GM12878 (cell line): ENCODE measurements around the gene TNF. TPM values are rescaled to one million over a fixed set of nuclear protein-coding genes. Genes with fewer than 3 reads are reported as not detected.
A peak's percentile ranks its signal among the peaks of the same experiment; 100 is the strongest.

Experiments
- ASH2L ChIP-seq: fragments of 300-600, 200-600 bp; sonication (generic); IDR thresholded peaks from 2 replicates; pipeline ENCODE4 v1.6.1; 2017; ENCODE audit warnings: low read depth, mild to moderate bottlenecking, borderline replicate concordance
- BMI1 ChIP-seq: fragments of 450-650 bp; IDR thresholded peaks from 2 replicates; pipeline ENCODE4 v1.6.1; 2016; ENCODE audit warnings: mild to moderate bottlenecking, moderate library complexity, borderline replicate concordance
- BRCA1 ChIP-seq: IDR thresholded peaks from 2 replicates; pipeline ENCODE4 v1.6.1; 2011; ENCODE audit warnings: low read depth, low read length, improper control_type of control experiment
- CHD4 ChIP-seq: fragments of 200-600 bp; sonication (generic); IDR thresholded peaks from 2 replicates; pipeline ENCODE4 v1.6.1; 2016; ENCODE audit warnings: mild to moderate bottlenecking
- ESRRA ChIP-seq: IDR thresholded peaks from 2 replicates; pipeline ENCODE4 v1.6.1; 2012; ENCODE audit warnings: mild to moderate bottlenecking, low read length, improper control_type of control experiment
- EZH2 ChIP-seq: IDR thresholded peaks from 2 replicates; pipeline ENCODE4 v1.6.1; 2012; ENCODE audit warnings: low read depth, mild to moderate bottlenecking, control low read depth, inconsistent platforms, low read length, borderline replicate concordance; ENCODE audit not compliant: control insufficient read depth
- IKZF1 ChIP-seq: fragments of 450-650 bp; conservative IDR thresholded peaks from 2 replicates; pipeline ENCODE4 v1.6.1; 2017; ENCODE audit warnings: antibody characterized with exemption, mild to moderate bottlenecking
- KLF5 ChIP-seq: fragments of 450-650 bp; IDR thresholded peaks from 2 replicates; pipeline ENCODE4 v1.6.1; 2014; ENCODE audit warnings: mild to moderate bottlenecking; ENCODE audit not compliant: partially characterized antibody
- MYC ChIP-seq: IDR thresholded peaks from 2 replicates; pipeline ENCODE4 v1.6.1; 2011; ENCODE audit warnings: mild to moderate bottlenecking, low read length, moderate library complexity, inconsistent platforms; ENCODE audit not compliant: insufficient read depth, insufficient replicate concordance, insufficient read length, severe bottlenecking
- POLR2A ChIP-seq: IDR thresholded peaks from 2 replicates; pipeline ENCODE4 v1.6.1; 2011; ENCODE audit warnings: low read depth, mild to moderate bottlenecking, low read length
- POU2F2 ChIP-seq: IDR thresholded peaks from 3 replicates; pipeline ENCODE4 v1.6.1; 2011; ENCODE audit warnings: low read depth, mild to moderate bottlenecking, low read length, borderline replicate concordance
- RBBP5 ChIP-seq: fragments of 200-600 bp; sonication (generic); conservative IDR thresholded peaks from 2 replicates; pipeline ENCODE4 v1.6.1; 2016
- RCOR1 ChIP-seq: conservative IDR thresholded peaks from 2 replicates; pipeline ENCODE4 v1.6.1; 2012; ENCODE audit warnings: low read depth, low read length, improper control_type of control experiment
- SPI1 ChIP-seq: IDR thresholded peaks from 2 replicates; pipeline ENCODE4 v1.6.1; 2011; ENCODE audit warnings: low read depth, mild to moderate bottlenecking, low read length, moderate library complexity, borderline replicate concordance; ENCODE audit not compliant: insufficient read depth
- SREBF1 ChIP-seq: IDR thresholded peaks from 2 replicates; pipeline ENCODE4 v1.6.1; 2012; ENCODE audit warnings: mild to moderate bottlenecking, low read length
- SRF ChIP-seq, 2 experiments: IDR thresholded peaks; 2 replicates each; pipeline ENCODE4 v1.6.1; 2011; ENCODE audit warnings: low read depth in 2 of 2, low read length in 2 of 2, mild to moderate bottlenecking in 1 of 2, moderate library complexity in 1 of 2
- STAT1 ChIP-seq: fragments of 450-650 bp; conservative IDR thresholded peaks from 2 replicates; pipeline ENCODE4 v1.6.1; 2014; ENCODE audit warnings: antibody characterized with exemption, mild to moderate bottlenecking
- YY1 ChIP-seq: IDR thresholded peaks from 2 replicates; pipeline ENCODE4 v1.6.1; 2011; ENCODE audit warnings: low read depth, mild to moderate bottlenecking, low read length
- ZNF207 ChIP-seq: fragments of 450-650 bp; IDR thresholded peaks from 2 replicates; pipeline ENCODE4 v1.6.1; 2014; ENCODE audit warnings: antibody characterized with exemption, mild to moderate bottlenecking, borderline replicate concordance
- polyA plus RNA-seq, 11 experiments: library from polyadenylated mRNA; depleted of rRNA in 4 of 11; unstranded in 6 of 11; stranded (reverse) in 5 of 11; fragments of >200 nt; fragmentation: Nextera tagmentation in 4 of 11; fragmentation: Illumina TruSeq in 1 of 11; extraction: Ambion mirVana in 4 of 11; extraction: Trizol in 1 of 11; gene quantifications; 1 replicate in 1 of 11; 2 replicates in 10 of 11; pipeline versions ENCODE4 v1.2.1 to v1.2.3, GENCODE V29; 2011 to 2016; ENCODE audit warnings: inconsistent platforms in 2 of 11, missing spikeins in 2 of 11, low read depth in 1 of 11
- total RNA-seq, 4 experiments: library from RNA; depleted of rRNA in 3 of 4; stranded (reverse); fragments of >200 nt in 3 of 4; fragmentation: Illumina TruSeq in 1 of 4; extraction: Trizol in 1 of 4; gene quantifications; 2 replicates each; pipeline versions ENCODE4 v1.2.1 to v1.2.3, GENCODE V29; 2013 to 2021
- TF ChIP-seq, protein P1 (sequence below), 3 experiments: IDR thresholded peaks in 2 of 3; conservative IDR thresholded peaks in 1 of 3; 2 replicates each; pipeline ENCODE4 v1.5.1; 2011; ENCODE audit warnings: low read depth in 3 of 3, low read length in 3 of 3, mild to moderate bottlenecking in 3 of 3, control low read depth in 2 of 3, moderate library complexity in 2 of 3, inconsistent platforms in 1 of 3, mixed read lengths in 1 of 3; ENCODE audit not compliant: control insufficient read depth in 2 of 3, insufficient read depth in 1 of 3; ENCODE audit errors: extremely low read depth in 1 of 3
- TF ChIP-seq, protein P2 (sequence below): IDR thresholded peaks from 2 replicates; pipeline ENCODE4 v1.6.1; 2012; ENCODE audit warnings: low read depth, low read length, improper control_type of control experiment

The TNF gene
- total and polyA plus RNA-seq, 10 of the 15 experiments (the other 5 are each of a cell fraction or from before 2014, with no cell fraction given): 18.0 to 94.8 (median 61.9) TPM

DNA sequence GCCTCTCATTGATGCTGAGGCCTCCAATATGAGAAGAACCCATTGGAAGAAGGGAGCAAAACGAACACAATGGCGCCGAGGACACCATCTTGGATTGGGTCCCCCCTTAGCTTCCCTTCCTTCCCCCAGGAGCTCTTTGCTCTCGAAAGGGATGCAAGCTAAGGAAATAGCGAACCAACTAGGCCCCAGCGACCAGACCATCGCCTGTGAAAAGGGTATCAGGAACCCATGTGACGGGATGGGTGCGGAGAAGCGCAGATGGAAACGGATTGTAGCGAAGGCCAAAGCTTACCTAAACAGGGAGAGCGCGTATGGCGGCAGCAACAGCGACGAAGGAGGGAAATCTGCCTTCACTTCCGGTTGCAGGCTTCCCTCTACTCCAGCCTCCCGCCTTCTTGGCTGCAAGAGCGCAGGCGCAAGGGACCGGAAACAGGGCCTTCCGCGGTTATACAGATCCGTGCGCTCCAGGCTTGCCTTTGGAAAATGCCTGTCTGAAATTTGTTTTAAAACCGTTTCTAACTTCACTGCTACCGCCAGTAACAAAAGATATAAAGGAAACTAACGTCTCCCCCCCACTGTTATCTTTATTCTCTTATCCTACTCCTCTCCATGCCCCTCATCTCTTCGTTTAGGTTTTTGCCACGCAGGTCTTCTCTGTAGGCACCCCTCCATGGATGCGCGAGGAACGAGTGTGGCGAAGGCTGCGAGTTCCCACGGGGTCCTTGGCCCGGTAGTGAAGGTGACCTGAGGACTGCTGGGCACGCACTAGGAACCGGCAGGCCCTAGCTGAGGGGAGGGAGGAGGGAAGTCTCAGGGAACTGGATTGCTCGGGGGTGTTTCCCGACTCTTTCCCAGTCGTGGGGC, 33.5 kb upstream of the TNF start, which contains the start of gene DDX39B (continued):
- TF ChIP-seq MYC (peak; percentile 94), POU2F2 (peak; percentile 80), EZH2 (no peak), YY1 (peak; percentile 95), ZNF207 (peak; percentile 36), IKZF1 (peak; percentile 87), KLF5 (peak; percentile 70), RCOR1 (peak; percentile 55; the same call in 1 of the 2 replicates), BMI1 (no peak), STAT1 (peak; percentile 90; the same call in 1 of the 2 replicates), BRCA1 (no peak), ASH2L (peak; percentile 90; the same call in 1 of the 2 replicates), SREBF1 (no peak), CHD4 (no peak), RBBP5 (peak; percentile 95), SPI1 (peak; percentile 24; the same call in 1 of the 2 replicates), ESRRA (peak; percentile 98), POLR2A (peak; percentile 96), SRF (IDR thresholded peaks at IDR 0.05; ENCODE audit: low read depth in 2 of 2, low read length in 2 of 2) (peak in 1 of 2 experiments; percentile 73; a peak in 1 of 4 replicates)
- TF ChIP-seq, protein P1, sequence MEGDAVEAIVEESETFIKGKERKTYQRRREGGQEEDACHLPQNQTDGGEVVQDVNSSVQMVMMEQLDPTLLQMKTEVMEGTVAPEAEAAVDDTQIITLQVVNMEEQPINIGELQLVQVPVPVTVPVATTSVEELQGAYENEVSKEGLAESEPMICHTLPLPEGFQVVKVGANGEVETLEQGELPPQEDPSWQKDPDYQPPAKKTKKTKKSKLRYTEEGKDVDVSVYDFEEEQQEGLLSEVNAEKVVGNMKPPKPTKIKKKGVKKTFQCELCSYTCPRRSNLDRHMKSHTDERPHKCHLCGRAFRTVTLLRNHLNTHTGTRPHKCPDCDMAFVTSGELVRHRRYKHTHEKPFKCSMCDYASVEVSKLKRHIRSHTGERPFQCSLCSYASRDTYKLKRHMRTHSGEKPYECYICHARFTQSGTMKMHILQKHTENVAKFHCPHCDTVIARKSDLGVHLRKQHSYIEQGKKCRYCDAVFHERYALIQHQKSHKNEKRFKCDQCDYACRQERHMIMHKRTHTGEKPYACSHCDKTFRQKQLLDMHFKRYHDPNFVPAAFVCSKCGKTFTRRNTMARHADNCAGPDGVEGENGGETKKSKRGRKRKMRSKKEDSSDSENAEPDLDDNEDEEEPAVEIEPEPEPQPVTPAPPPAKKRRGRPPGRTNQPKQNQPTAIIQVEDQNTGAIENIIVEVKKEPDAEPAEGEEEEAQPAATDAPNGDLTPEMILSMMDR (IDR thresholded peaks at IDR 0.05 in 2 of 3, conservative IDR thresholded peaks at IDR 0.05 in 1 of 3; ENCODE audit: control insufficient read depth in 2 of 3, extremely low read depth in 1 of 3, insufficient read depth in 1 of 3, low read depth in 3 of 3, low read length in 3 of 3): no peak
- TF ChIP-seq, protein P2, sequence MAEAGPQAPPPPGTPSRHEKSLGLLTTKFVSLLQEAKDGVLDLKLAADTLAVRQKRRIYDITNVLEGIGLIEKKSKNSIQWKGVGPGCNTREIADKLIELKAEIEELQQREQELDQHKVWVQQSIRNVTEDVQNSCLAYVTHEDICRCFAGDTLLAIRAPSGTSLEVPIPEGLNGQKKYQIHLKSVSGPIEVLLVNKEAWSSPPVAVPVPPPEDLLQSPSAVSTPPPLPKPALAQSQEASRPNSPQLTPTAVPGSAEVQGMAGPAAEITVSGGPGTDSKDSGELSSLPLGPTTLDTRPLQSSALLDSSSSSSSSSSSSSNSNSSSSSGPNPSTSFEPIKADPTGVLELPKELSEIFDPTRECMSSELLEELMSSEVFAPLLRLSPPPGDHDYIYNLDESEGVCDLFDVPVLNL: no peak; the same call in 1 of the 2 replicates
- TF ChIP-seq, all 136 proteins: peak for 75
